Vagina (tissue), 2 donors: ENCODE results near the gene BAHCC1.

Experiments
- POLR2A ChIP-seq, 2 donors: fragments of 450-650 bp; IDR thresholded peaks; one replicate each; pipeline ENCODE4 v1.6.1; 2017; ENCODE audit warnings: antibody characterized with exemption in 2 of 2, mild to moderate bottlenecking in 2 of 2, moderate library complexity in 2 of 2
- TF ChIP-seq, protein P1 (sequence below), 3 experiments: fragments of 450-650 bp in 2 of 3; fragments of 200-600 bp in 1 of 3; sonication (generic) in 1 of 3; IDR thresholded peaks; one replicate each; pipeline ENCODE4 v1.5.1; 2017 to 2019; ENCODE audit warnings: antibody characterized with exemption in 3 of 3, mild to moderate bottlenecking in 2 of 3, moderate library complexity in 2 of 3

DNA sequence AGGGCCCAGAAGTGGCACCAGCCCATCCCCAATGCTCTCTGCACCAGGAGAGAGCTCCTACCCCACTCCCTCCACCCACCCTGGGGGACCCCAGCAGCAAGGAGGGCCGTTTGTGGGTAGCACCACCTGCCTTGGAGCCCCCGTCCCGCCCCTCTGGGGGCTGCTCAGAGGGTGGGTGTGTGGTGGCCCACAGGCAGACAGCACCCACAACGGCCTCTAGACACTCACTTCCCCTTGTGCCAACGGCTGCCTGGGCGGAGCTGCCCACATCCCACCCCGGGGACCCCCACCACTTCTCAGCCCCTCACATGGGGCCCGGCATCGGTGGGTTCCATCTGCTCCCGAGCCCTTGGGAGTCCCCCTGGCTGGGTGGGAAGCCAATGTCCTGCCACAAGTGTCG lies 33.3 kb downstream of the BAHCC1 start:
- no peak for TF ChIP-seq POLR2A (IDR thresholded peaks at IDR 0.05)
- TF ChIP-seq, protein P1, sequence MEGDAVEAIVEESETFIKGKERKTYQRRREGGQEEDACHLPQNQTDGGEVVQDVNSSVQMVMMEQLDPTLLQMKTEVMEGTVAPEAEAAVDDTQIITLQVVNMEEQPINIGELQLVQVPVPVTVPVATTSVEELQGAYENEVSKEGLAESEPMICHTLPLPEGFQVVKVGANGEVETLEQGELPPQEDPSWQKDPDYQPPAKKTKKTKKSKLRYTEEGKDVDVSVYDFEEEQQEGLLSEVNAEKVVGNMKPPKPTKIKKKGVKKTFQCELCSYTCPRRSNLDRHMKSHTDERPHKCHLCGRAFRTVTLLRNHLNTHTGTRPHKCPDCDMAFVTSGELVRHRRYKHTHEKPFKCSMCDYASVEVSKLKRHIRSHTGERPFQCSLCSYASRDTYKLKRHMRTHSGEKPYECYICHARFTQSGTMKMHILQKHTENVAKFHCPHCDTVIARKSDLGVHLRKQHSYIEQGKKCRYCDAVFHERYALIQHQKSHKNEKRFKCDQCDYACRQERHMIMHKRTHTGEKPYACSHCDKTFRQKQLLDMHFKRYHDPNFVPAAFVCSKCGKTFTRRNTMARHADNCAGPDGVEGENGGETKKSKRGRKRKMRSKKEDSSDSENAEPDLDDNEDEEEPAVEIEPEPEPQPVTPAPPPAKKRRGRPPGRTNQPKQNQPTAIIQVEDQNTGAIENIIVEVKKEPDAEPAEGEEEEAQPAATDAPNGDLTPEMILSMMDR (IDR thresholded peaks at IDR 0.05): no peak
